Breast epithelium (tissue), 3 donors: ENCODE measurements around the gene ABL2.
"Not testable (repeated sequence)": the region's sequence is repeated elsewhere in the genome, so short reads cannot be mapped to it uniquely, and the experiment has no call there.

Source experiments
- CTCF ChIP-seq, 3 donors: fragments of 450-650 bp; IDR thresholded peaks; one replicate each; pipeline ENCODE4 v1.5.1; 2016 to 2017; ENCODE audit warnings: antibody characterized with exemption in 3 of 3, mild to moderate bottlenecking in 3 of 3, moderate library complexity in 3 of 3
- POLR2A ChIP-seq: fragments of 450-650 bp; IDR thresholded peaks from one replicate; pipeline ENCODE4 v1.6.1; 2016; ENCODE audit warnings: antibody characterized with exemption, mild to moderate bottlenecking, moderate library complexity
- POLR2AphosphoS5 ChIP-seq, 3 donors: sonication (generic); formaldehyde crosslinking; IDR thresholded peaks; one replicate each; pipeline ENCODE4 v1.6.1; 2017; ENCODE audit warnings: antibody characterized with exemption in 3 of 3

- not testable (repeated sequence) for TF ChIP-seq CTCF (IDR thresholded peaks at IDR 0.05); POLR2AphosphoS5 (IDR thresholded peaks at IDR 0.05); POLR2A
Observed at GRCh38 chr1:179221121-179221520, 8.4 kb downstream of the ABL2 start.
